Activated T-helper 1 cell treated with anti-CD3 and anti-CD28 coated beads, Interleukin-12 subunit alpha, Interleukin-12 subunit beta, Interleukin-2, Interleukin-4 antibody, amounts not matched to agents 30 ng/mL and 10 ng/mL and 1 ng/mL, durations not matched to agents 14 hours and 24 hours and 36 hours (primary cell): ENCODE results near the gene HEATR1. TPM values are rescaled to one million over a fixed set of nuclear protein-coding genes. Genes with fewer than 3 reads are reported as not detected.
"Not testable (repeated sequence)": the region's sequence is repeated elsewhere in the genome, so short reads cannot be mapped to it uniquely, and the experiment has no call there.

Experiments used
- DNase-seq: peaks from one replicate; pipeline ENCODE4 v3.0.0; 2021; ENCODE audit warnings: low spot score
- H3K27ac Mint-ChIP-seq: one replicate; pipeline ENCODE4 v1.8.0; 2021; ENCODE audit warnings: mild to moderate bottlenecking, mixed read lengths
- H3K27me3 Mint-ChIP-seq: one replicate; pipeline ENCODE4 v1.8.0; 2022; ENCODE audit warnings: mild to moderate bottlenecking, moderate library complexity, mixed read lengths; ENCODE audit not compliant: insufficient read depth
- H3K36me3 Mint-ChIP-seq: one replicate; pipeline ENCODE4 v1.8.0; 2021; ENCODE audit warnings: low read depth, mixed read lengths
- H3K4me1 Mint-ChIP-seq: one replicate; pipeline ENCODE4 v1.8.0; 2021; ENCODE audit warnings: low read depth, mixed read lengths
- H3K4me3 Mint-ChIP-seq: one replicate; pipeline ENCODE4 v1.8.0; 2021; ENCODE audit warnings: mild to moderate bottlenecking, moderate library complexity, mixed read lengths
- H3K9me3 Mint-ChIP-seq: one replicate; pipeline ENCODE4 v1.8.0; 2021; ENCODE audit warnings: mixed read lengths
- intact Hi-C: fragments of 100-400 bp; cut with micrococcal nuclease; formaldehyde crosslinking; loops from one replicate; pipeline ENCODE4 v1.15.1; 2024
- total RNA-seq: library from RNA; stranded (reverse); gene quantifications from 2 replicates; pipeline ENCODE4 v1.2.3, GENCODE V29; 2022

HEATR1 gene
- total RNA-seq, 1 donor from 2014 or later, result 85.2 TPM

DNA sequence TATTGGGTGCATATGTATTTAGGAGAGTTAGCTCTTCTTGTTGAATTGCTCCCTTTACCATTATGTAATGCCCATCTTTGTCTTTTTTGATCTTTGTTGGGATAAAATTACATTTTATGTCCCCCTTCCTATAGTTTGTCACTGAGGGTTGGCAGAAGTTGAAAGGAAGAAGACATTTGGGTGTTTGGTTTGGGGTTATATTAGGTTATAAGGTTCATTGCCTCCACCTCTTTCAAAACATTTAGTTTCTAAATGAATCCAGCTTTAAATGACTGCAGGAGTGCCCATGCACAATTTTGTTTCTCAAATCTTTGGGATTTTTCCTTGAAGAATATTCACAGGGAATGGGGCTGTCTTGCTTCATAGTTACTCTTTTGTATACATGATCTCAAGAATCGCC lies 95.1 kb downstream of the HEATR1 start:
- Mint-ChIP-seq H3K27ac (no peak overlapping the region), H3K36me3 (no peaks in the 10 kb centered on the region), H3K4me3 (no peak overlapping the region), H3K4me1 (peaks cover 9% of the 10 kb centered on the region), H3K9me3 (no peaks in the 10 kb centered on the region), H3K27me3 (peaks cover 2% of the 10 kb centered on the region)
- DNase-seq, result no peak
- intact Hi-C loops, result no loop called here

DNA sequence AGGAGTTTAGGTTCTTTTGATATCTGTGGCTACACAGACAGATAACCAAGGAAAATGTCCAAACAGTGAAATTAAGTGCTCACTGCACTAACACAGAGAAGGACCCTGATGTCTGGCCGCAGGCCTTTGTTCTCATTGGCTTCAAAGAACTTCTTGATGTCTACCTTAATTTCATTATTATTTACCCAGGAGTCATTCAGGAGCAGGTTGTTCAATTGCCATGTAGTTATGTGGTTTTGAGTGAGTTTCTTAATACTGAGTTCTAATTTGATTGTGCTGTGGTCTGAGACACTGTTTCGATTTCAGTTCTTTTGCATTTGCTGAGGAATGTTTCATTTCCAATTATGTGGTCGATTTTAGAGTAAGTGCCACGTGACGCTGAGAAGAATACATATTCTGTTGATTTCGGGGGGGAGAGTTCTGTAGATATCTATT lies 95.7 kb downstream of the HEATR1 start:
- Mint-ChIP-seq H3K27me3 (peaks cover 2% of the 10 kb centered on the region), H3K4me3 (no peak overlapping the region), H3K27ac (no peak overlapping the region), H3K36me3 (no peaks in the 10 kb centered on the region), H3K4me1 (peaks cover 9% of the 10 kb centered on the region), H3K9me3 (no peaks in the 10 kb centered on the region)
- intact Hi-C loops, result no loop called here
- no peak for DNase-seq

DNA sequence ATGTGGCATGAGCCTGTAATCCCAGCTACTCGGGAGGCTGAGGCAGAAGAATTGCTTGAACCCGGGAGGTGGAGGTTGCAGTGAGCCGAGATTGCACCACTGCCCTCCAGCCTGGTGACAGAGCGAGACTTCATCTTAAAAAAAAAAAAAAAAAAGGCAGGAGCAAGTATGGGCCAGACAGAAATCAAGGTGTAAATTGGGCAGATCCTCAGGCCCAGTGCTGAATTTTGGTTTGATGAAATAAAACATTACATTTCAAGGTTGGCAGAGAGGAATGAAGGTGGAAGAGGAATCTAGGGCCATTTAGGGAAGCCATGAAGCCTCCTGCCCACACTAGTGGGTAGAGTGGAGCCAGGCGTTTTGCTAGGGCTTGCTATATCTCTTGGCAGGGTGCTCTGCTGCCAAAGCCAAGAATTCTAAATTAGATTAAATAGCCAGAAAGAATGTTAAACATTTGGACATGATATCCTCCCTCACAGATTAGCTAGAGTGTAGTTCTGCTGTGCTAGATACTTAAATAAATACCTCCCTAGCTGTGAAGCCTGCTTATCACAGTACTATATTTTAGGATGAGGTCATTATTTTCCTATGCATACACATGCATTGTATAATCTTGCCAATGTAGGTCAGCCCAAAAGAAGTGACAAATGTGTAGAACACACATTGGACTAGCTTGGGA lies 97.2 kb downstream of the HEATR1 start:
- H3K9me3 Mint-ChIP-seq, result no peaks in the 10 kb centered on the region
- no peak overlapping the region for H3K27ac Mint-ChIP-seq
- H3K36me3 Mint-ChIP-seq, result no peaks in the 10 kb centered on the region
- H3K4me1 Mint-ChIP-seq, result peaks cover 22% of the 10 kb centered on the region
- no peak overlapping the region for H3K4me3 Mint-ChIP-seq
- intact Hi-C loops, result no loop called here
- H3K27me3 Mint-ChIP-seq, result peaks cover 2% of the 10 kb centered on the region
- DNase-seq, result no peak

DNA sequence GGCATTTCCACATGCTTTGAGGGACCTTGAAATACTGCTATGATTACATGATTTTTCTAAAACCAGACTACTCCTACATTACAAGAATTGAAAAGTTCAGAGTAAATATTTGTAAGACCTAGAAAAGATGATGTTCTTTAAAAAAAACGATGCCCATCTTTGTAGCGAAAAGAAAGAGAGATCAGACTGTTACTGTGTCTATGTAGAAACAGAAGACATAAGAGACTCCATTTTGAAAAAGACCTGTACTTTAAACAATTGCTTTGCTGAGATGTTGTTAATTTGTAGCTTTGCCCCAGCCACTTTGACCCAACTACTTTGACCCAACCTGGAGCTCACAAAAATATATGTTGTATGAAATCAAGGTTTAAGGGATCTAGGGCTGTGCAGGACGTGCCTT lies 100.0 kb downstream of the HEATR1 start:
- intact Hi-C loops, H3K27ac Mint-ChIP-seq, H3K36me3 Mint-ChIP-seq, H3K4me3 Mint-ChIP-seq, DNase-seq, H3K9me3 Mint-ChIP-seq, H3K27me3 Mint-ChIP-seq: not testable (repeated sequence)
- peaks cover 22% of the 10 kb centered on the region for H3K4me1 Mint-ChIP-seq

- Mint-ChIP-seq H3K27me3 (peaks cover 3% of the 10 kb centered on the region), H3K4me3 (peak overlapping the region; percentile 30), H3K27ac (peak overlapping the region; percentile 53), H3K36me3 (no peaks in the 10 kb centered on the region), H3K9me3 (no peaks in the 10 kb centered on the region), H3K4me1 (peaks cover 13% of the 10 kb centered on the region)
- DNase-seq, result no peak
- intact Hi-C loops, result no loop called here
Observed at GRCh38 chr1:236502972-236503639, 101.2 kb downstream of the HEATR1 start.

DNA sequence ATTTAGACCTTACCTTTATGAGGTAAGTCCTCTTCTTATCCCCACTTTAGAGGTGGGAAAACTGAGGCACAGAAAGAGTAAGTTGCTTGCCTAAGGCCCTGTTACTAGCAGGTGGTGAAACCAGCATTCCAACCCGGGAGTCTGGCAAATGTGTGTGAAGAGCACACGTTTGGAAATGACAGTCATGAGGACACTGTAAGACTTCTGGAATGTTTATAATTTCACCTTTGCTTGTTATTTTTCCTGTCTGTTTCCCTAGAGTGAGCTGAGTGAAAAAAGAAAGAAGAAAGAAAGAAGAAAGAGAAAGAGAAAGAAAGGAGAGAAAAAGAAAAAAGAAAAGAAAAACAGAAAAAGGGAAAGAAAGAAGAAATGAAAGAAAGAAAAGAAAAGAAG lies 101.7 kb downstream of the HEATR1 start:
- peaks cover 3% of the 10 kb centered on the region for H3K27me3 Mint-ChIP-seq
- no peak for DNase-seq
- no peaks in the 10 kb centered on the region for H3K9me3 Mint-ChIP-seq
- H3K36me3 Mint-ChIP-seq, result no peaks in the 10 kb centered on the region
- intact Hi-C loops, result no loop called here
- H3K27ac Mint-ChIP-seq, result peak overlapping the region; percentile 53
- H3K4me3 Mint-ChIP-seq, result peak overlapping the region; percentile 30
- H3K4me1 Mint-ChIP-seq, result peaks cover 13% of the 10 kb centered on the region

- DNase-seq, result no peak
- Mint-ChIP-seq H3K4me3 (no peak overlapping the region), H3K36me3 (no peaks in the 10 kb centered on the region), H3K27me3 (peaks cover 5% of the 10 kb centered on the region), H3K4me1 (peaks cover 13% of the 10 kb centered on the region), H3K27ac (no peak overlapping the region), H3K9me3 (no peaks in the 10 kb centered on the region)
- intact Hi-C loops, result no loop called here
Observed at GRCh38 chr1:236501093-236501492, 103.2 kb downstream of the HEATR1 start.

Other genes with a start within 250 kb of the HEATR1 start
- gene EDARADD, start 210.2 kb downstream of the HEATR1 start, total RNA-seq, result 56.8 and 57.8 TPM in 2 replicates
- 56.6 and 66.2 TPM in 2 replicates for gene LGALS8, start 80.5 kb downstream of the HEATR1 start, total RNA-seq
- gene ACTN2, start 82.0 kb upstream of the HEATR1 start, total RNA-seq, result 0.10 TPM in 1 of 2 replicates, not detected in the other
- 48.9 and 49.2 TPM in 2 replicates for gene MTR, start 190.8 kb upstream of the HEATR1 start, total RNA-seq